Activated naive CD8-positive, alpha-beta T cell treated with anti-CD3 and anti-CD28 coated beads, Interleukin-2, amount 10 ng/mL, durations not matched to agents 7 days and 5 days (primary cell): ENCODE data around the gene GRK3. TPM values are rescaled to one million over a fixed set of nuclear protein-coding genes. Genes with fewer than 3 reads are reported as not detected.
"Not testable (repeated sequence)": the region's sequence is repeated elsewhere in the genome, so short reads cannot be mapped to it uniquely, and the experiment has no call there.

Source experiments
- ATAC-seq: fragments of 150-1000 bp; cut with Tn5 transposase; one replicate; pipeline ENCODE4 v1.10.0; 2021; ENCODE audit warnings: low read depth, moderate library complexity
- POLR2A ChIA-PET: fragments of 350-600 bp; sonication (Branson Sonifier 250); formaldehyde crosslinking; loops from one replicate; lab custom pipeline; 2021; ENCODE audit warnings: antibody characterized with exemption; lab: Charles Lee
- DNase-seq: peaks from one replicate; pipeline ENCODE4 v3.0.0; 2021
- H3K27ac Mint-ChIP-seq: one replicate; pipeline ENCODE4 v1.8.0; 2022; ENCODE audit warnings: mild to moderate bottlenecking, mixed read lengths
- H3K27me3 Mint-ChIP-seq: one replicate; pipeline ENCODE4 v1.8.0; 2022; ENCODE audit warnings: mild to moderate bottlenecking, moderate library complexity, mixed read lengths
- H3K36me3 Mint-ChIP-seq: one replicate; pipeline ENCODE4 v1.8.0; 2021; ENCODE audit warnings: mild to moderate bottlenecking, mixed read lengths
- H3K4me1 Mint-ChIP-seq: one replicate; pipeline ENCODE4 v1.8.0; 2021; ENCODE audit warnings: mixed read lengths
- H3K4me3 Mint-ChIP-seq: one replicate; pipeline ENCODE4 v1.8.0; 2022; ENCODE audit warnings: mild to moderate bottlenecking, moderate library complexity, mixed read lengths
- H3K9me3 Mint-ChIP-seq: one replicate; pipeline ENCODE4 v1.8.0; 2021; ENCODE audit warnings: mixed read lengths
- total RNA-seq, 2 experiments: library from RNA; stranded (reverse); gene quantifications; one replicate each; pipeline ENCODE4 v1.2.3, GENCODE V29; 2021

Gene GRK3
- total RNA-seq, 2 experiments from 2014 or later: 30.7 to 32.6 TPM

DNA sequence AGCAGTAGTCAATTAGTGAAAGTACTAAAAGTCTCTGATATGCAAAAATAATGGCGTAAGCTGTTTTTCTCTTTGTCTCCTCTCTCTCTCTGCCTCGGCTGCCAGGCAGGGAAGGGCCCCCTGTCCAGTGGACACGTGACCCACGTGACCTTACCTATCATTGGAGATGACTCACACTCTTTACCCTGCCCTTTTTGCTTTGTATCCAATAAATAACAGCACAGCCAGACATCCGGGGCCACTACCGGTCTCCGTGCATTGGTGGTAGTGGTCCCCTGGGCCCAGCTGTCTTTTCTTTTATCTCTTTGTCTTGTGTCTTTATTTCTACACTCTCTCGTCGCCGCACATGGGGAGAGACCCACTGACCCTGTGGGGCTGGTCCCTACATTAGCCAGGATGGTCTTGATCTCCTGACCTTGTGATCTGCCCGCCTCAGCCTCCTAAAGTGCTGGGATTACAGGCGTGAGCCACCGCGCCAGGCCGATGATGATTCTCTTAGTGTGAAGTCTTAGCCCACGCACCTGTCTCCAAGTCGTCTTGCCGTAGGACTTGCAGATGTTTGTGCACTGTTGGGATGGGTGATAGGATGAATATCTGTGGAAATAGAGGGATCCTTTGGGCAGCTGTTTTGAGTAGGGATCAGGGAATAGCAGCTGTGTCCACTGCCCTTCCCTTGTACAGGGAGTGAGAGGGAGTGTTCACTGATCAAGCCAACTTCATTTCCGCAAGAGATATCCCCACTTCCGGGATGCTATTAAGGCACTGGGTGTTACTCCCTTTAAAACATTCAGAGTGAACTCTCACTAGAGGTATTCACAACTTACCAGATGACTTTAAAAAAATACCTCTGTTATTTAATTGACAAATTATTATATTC is 61.5 kb downstream of the GRK3 start:
- H3K4me3 Mint-ChIP-seq, H3K27me3 Mint-ChIP-seq, DNase-seq, POLR2A ChIA-PET, H3K9me3 Mint-ChIP-seq, ATAC-seq, H3K27ac Mint-ChIP-seq: not testable (repeated sequence)
- peaks cover 16% of the 10 kb centered on the region for H3K4me1 Mint-ChIP-seq
- H3K36me3 Mint-ChIP-seq: peaks cover 18% of the 10 kb centered on the region

DNA sequence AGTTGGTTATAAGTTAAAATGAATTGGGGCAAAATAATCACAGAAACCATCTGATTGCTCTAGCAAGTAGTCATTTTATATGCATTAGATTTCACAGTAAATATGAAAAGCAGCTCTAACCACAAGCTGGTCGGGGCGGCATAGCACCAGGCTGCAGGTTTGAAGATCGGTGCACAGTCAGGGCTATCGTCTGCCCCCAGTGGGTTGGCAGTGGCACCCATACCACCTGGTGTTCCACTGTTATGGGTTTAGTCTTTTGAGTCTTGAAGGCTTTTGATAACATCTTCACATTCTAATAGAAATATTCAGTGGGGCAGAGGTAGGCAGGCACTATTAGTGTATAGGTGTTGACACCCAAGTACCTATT is 62.1 kb downstream of the GRK3 start:
- no peaks in the 10 kb centered on the region for H3K9me3 Mint-ChIP-seq
- H3K36me3 Mint-ChIP-seq: peaks cover 18% of the 10 kb centered on the region
- POLR2A ChIA-PET: no interaction called here
- no peak for DNase-seq
- H3K4me1 Mint-ChIP-seq: peaks cover 14% of the 10 kb centered on the region
- ATAC-seq: no peak
- no peaks in the 10 kb centered on the region for H3K27me3 Mint-ChIP-seq
- H3K27ac Mint-ChIP-seq: no peak overlapping the region
- no peak overlapping the region for H3K4me3 Mint-ChIP-seq

DNA sequence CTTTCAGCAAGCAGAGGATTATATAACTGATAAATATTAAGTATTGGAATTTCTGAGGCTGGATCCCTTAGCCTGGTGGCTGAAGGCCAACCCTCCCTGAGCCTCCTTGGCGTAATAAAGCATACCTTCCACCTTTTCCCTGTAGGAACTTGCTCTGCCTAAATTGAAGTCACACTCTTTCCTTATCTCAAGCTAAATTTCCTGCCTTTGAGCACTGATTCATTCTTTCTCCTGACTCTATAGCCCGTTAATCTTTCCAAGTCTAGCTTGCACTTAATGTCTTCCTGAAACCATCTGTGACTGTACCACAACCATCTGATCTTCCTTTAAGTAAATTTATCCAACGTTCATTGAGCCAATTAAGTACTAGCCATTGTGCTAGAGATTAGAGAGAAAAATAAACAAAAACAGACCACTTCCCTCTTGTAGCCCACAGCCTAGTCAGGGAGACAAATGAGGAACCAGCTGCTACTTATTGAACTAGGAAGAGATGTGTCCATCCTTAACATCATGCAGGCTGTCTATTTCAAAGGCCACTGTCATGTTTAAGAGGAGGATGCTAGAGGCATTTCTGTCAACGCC is 62.9 kb downstream of the GRK3 start:
- H3K27me3 Mint-ChIP-seq: no peaks in the 10 kb centered on the region
- H3K4me3 Mint-ChIP-seq: no peak overlapping the region
- no peak for ATAC-seq
- peaks cover 18% of the 10 kb centered on the region for H3K36me3 Mint-ChIP-seq
- H3K4me1 Mint-ChIP-seq: peaks cover 13% of the 10 kb centered on the region
- no peak for DNase-seq
- POLR2A ChIA-PET: no interaction called here
- H3K9me3 Mint-ChIP-seq: no peaks in the 10 kb centered on the region
- H3K27ac Mint-ChIP-seq: no peak overlapping the region

DNA sequence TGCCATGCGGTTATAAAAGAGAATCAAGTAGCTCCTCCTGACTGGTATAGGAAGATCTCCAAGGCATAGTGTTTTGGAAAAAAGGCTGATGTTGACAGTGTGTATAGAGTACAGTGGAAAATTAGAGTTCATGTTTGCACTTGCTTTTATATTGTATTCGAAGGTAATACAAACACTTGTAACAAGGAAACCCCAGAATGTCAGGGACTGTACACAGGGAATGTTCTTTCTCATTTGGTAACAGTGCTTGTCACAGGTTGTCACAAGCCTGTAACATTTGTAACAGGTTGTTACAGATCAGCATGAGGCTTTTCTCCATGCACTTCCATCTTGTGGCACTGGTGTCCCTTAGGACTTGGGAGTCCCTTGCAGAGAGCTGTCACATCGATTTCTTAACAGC is 64.0 kb downstream of the GRK3 start:
- POLR2A ChIA-PET: no interaction called here
- Mint-ChIP-seq H3K27ac (no peak overlapping the region), H3K27me3 (no peaks in the 10 kb centered on the region), H3K4me3 (no peak overlapping the region), H3K4me1 (peaks cover 7% of the 10 kb centered on the region), H3K36me3 (peaks cover 14% of the 10 kb centered on the region), H3K9me3 (no peaks in the 10 kb centered on the region)
- DNase-seq: no peak
- no peak for ATAC-seq

DNA sequence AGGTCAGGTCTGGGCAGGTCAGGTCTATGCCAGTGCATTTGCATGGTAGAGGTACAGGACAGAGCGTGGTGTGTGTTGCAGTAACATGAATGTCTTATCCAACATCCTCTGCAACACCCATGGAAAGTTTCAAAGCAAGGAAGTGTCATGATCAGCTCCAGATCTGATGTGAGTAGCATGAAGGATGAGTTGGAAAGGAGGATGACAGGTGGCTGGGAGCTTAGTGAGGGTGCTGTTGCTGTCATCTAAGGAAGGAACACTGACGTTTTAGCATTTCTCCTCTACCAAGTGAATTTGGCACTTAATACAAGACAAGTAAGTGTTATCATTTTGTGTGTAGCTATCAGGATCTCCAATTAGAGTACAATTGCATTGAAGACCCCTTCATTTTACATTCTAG is 65.1 kb downstream of the GRK3 start:
- no peak overlapping the region for H3K4me3 Mint-ChIP-seq
- DNase-seq (no peak), ATAC-seq (no peak)
- H3K4me1 Mint-ChIP-seq: peaks cover 3% of the 10 kb centered on the region
- no peaks in the 10 kb centered on the region for H3K27me3 Mint-ChIP-seq
- H3K36me3 Mint-ChIP-seq: peaks cover 6% of the 10 kb centered on the region
- POLR2A ChIA-PET: no interaction called here
- no peaks in the 10 kb centered on the region for H3K9me3 Mint-ChIP-seq
- no peak overlapping the region for H3K27ac Mint-ChIP-seq

DNA sequence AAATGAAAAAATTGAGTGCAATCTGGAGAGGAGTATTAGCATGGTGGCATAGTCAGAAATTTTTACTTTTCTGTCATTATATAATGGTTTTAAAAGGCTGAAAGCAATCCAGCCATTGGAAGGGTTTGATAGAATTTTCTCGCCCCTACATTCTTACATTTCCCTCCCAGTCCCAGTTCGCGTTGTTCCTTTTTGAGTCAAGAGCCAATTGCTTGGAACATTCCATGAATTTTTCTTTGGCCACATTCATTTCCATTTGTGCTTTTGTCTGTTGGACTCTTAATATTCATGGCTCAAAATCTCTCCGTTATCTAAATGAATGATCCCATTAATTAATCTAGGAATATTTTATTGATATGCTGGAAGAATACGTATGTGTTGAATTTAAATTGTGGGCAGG is 66.0 kb downstream of the GRK3 start:
- Mint-ChIP-seq H3K27ac (no peak overlapping the region), H3K9me3 (no peaks in the 10 kb centered on the region), H3K27me3 (no peaks in the 10 kb centered on the region), H3K4me3 (no peak overlapping the region), H3K36me3 (peaks cover 6% of the 10 kb centered on the region), H3K4me1 (peaks cover 3% of the 10 kb centered on the region)
- no peak for ATAC-seq
- POLR2A ChIA-PET: no interaction called here
- no peak for DNase-seq

DNA sequence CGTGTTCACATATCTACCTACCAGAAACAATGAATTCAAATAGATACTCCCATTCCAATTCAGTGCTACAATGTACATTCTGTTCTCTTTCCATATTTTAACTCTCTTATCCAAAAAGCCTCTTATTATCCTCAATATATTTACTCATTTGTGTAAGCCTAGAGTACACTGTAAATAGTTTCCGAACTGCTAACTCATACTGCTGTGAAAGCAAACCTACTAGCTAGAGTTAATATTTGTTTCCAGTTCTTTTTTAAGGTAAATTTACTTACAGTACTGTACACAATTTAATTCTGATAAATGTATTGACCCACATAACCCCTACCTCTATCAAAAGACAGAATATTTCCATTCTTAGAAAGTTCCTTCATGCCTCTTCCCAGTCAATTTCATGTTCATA is 71.8 kb downstream of the GRK3 start:
- Mint-ChIP-seq H3K36me3 (peaks cover 32% of the 10 kb centered on the region), H3K27ac (no peak overlapping the region), H3K4me3 (no peak overlapping the region), H3K9me3 (peaks cover 12% of the 10 kb centered on the region), H3K27me3 (no peaks in the 10 kb centered on the region), H3K4me1 (peaks cover 2% of the 10 kb centered on the region)
- DNase-seq (no peak), ATAC-seq (no peak)
- POLR2A ChIA-PET: no interaction called here

DNA sequence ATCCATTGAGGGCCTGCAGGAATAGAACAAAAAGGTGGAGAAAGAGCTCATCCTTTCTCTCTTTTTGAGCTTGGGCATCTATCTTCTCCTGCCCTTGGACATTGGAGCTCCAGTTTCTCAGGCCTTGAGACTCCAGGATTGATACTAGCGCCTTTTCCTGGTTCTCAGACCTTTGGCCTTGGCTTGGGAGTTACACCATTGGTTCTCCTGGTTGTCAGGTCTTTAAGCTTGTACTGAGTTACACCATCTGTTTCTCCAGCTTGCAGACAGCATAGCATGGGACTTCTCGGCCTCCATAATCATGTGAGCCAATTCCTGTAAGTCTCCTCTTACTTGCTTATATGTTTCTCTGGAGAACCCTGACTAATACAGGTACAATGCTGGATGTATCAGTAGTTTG is 72.6 kb downstream of the GRK3 start:
- Mint-ChIP-seq H3K36me3 (peaks cover 39% of the 10 kb centered on the region), H3K4me3 (no peak overlapping the region), H3K4me1 (peaks cover 9% of the 10 kb centered on the region), H3K27ac (no peak overlapping the region), H3K27me3 (no peaks in the 10 kb centered on the region), H3K9me3 (peaks cover 15% of the 10 kb centered on the region)
- DNase-seq: no peak
- POLR2A ChIA-PET: no interaction called here
- ATAC-seq: no peak

DNA sequence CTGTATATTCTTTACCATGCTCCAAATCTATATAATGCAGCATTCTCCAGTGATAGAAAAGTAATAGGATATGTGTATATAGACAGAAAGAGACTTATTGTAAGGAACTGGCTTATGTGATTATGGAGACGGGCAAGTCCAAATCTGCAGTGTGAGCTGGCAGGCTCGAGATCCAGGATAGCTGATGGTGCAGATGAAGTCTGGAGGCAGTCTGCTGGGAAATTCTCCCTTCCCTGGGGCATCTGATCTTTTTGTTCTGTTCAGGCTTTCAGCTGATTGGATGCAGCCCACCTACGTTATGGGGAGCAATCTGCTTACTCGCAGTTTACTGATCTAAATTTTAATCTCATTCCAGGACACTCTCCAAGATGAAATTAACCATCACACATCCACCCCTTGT is 73.2 kb downstream of the GRK3 start:
- DNase-seq: no peak
- no peak for ATAC-seq
- Mint-ChIP-seq H3K36me3 (peaks cover 43% of the 10 kb centered on the region), H3K27ac (no peak overlapping the region), H3K4me3 (no peak overlapping the region), H3K4me1 (peaks cover 9% of the 10 kb centered on the region), H3K9me3 (peaks cover 16% of the 10 kb centered on the region), H3K27me3 (no peaks in the 10 kb centered on the region)
- POLR2A ChIA-PET: no interaction called here

DNA sequence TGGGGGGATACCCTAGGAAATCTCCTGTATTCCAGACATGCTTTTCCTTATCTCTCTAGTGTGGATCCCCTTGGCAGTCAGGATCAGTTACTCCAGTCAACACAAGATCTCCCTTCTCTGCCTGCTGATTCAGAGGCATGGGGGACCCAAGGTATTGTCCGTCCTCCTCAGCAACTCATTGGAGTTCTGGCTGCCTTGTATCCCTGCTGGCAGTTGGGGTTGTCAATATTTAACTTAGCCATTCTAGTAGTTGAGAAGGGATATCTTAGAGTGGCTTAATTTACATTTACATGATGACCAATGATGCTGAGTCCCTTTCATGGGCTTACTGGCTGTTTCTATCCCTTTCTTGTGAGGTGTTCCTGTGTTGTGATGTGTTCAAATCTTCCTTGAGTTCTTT is 74.2 kb downstream of the GRK3 start:
- Mint-ChIP-seq H3K36me3 (peaks cover 45% of the 10 kb centered on the region), H3K4me1 (peaks cover 10% of the 10 kb centered on the region), H3K27ac (no peak overlapping the region), H3K9me3 (peaks cover 16% of the 10 kb centered on the region), H3K27me3 (no peaks in the 10 kb centered on the region), H3K4me3 (no peak overlapping the region)
- POLR2A ChIA-PET: no interaction called here
- no peak for ATAC-seq
- no peak for DNase-seq

DNA sequence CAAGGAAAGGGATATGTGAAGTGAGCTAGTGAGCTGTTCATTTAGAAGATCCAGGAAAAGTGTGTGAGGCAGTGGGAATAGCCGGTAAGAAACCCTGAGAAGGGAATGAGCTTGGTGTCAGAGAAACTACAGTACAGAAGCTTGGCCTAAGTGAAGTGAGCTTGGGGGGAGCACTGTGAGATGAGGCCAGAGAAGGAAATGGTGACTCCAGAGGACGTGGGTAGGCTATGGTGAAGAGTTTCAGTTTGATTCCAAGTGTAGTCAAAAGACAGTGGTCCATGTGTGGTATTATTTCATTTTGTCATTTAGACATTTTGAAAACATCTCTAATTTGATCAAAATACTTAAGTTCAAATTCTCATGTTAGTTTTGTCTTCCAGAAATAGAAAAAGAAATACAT is 77.2 kb downstream of the GRK3 start:
- Mint-ChIP-seq H3K36me3 (peaks cover 59% of the 10 kb centered on the region), H3K4me3 (peak overlapping the region; percentile 47), H3K4me1 (peaks cover 16% of the 10 kb centered on the region), H3K9me3 (peaks cover 16% of the 10 kb centered on the region), H3K27me3 (no peaks in the 10 kb centered on the region), H3K27ac (peak overlapping the region; percentile 35)
- ATAC-seq (peak; percentile 58), DNase-seq (no peak)
- POLR2A ChIA-PET: no interaction called here

DNA sequence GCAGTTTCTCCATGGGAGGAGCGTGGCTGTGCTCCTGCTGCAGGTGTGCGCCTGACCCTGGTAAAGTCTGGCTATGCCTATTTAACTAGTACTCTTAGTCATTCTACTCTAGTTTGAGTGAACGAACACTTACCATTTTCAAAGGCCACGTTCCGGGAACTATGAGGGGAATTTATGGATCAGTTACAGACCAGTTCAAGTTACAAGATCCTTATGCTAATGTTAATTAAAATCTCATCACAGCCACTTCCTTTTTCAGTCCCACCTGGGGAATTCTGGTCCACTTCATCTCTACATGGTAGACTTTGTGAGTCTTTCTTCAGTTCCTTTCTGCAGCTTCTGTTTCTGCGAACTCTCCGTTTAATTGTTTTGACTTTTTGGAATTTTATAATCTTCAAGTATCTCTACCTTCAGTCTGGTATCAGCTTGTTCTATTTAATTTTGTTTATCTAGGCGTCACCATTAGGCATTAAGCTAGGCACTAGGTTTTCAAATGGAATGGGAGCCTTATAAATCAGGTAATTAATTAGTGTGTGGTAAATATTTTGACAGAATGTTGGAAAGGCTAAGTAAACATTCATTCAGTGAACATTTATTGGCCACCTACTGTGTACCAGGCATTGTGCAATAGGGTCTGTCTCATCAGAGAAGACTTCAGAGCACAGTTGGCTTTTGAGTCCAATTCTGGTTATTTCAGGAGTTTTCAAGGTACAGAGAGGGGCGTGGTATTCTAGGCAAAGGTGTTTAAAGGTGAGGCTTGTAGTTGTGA is 78.9 kb downstream of the GRK3 start:
- DNase-seq (no peak), ATAC-seq (no peak)
- Mint-ChIP-seq H3K4me3 (no peak overlapping the region), H3K27ac (no peak overlapping the region), H3K36me3 (peaks cover 53% of the 10 kb centered on the region), H3K9me3 (peaks cover 11% of the 10 kb centered on the region), H3K27me3 (no peaks in the 10 kb centered on the region), H3K4me1 (peaks cover 16% of the 10 kb centered on the region)
- POLR2A ChIA-PET: no interaction called here

DNA sequence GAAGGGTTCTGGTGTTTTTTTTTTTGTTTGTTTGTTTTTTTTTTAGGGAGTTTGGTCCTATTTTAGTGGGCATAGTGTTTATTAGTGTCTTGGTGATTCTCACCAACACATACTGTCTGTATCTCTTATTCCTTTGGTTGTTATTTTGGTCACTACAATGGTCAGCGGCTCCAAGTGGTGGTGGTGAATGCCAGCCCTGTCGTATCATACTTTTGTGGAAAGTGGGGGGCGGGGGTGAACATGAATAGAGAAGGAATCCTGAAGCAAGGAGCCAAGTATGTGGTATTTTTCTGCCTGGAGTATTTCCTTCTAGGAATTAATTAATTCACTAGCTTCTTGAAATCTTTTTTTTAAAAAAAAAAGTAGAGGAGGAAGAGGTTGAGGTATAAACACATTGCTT is 79.6 kb downstream of the GRK3 start:
- Mint-ChIP-seq H3K36me3 (peaks cover 52% of the 10 kb centered on the region), H3K27ac (no peak overlapping the region), H3K4me1 (peaks cover 16% of the 10 kb centered on the region), H3K9me3 (peaks cover 8% of the 10 kb centered on the region), H3K27me3 (no peaks in the 10 kb centered on the region), H3K4me3 (no peak overlapping the region)
- DNase-seq (no peak), ATAC-seq (no peak)
- POLR2A ChIA-PET: no interaction called here

DNA sequence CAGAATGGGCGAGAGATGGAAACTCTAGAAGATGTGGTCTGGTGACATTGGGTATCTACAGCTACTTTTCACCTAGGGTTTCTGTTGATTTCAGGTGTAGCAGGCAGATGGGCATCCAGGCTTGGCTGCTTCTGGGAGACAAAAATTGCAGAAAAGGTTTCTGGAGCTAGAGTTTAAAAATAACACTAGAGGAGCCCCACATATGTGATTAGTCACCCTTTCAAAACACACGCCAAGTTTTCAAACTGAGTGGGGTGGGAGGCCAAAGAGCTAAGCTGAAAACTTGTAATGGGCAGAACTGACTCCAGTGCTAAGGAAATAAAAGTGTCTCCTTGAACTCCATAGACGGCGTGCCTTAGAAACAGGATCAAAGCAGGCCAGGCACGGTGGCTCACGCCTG is 80.8 kb downstream of the GRK3 start:
- no peak overlapping the region for H3K27ac Mint-ChIP-seq
- POLR2A ChIA-PET: no interaction called here
- ATAC-seq: no peak
- peaks cover 6% of the 10 kb centered on the region for H3K9me3 Mint-ChIP-seq
- H3K27me3 Mint-ChIP-seq: no peaks in the 10 kb centered on the region
- no peak overlapping the region for H3K4me3 Mint-ChIP-seq
- no peak for DNase-seq
- H3K36me3 Mint-ChIP-seq: peaks cover 49% of the 10 kb centered on the region
- peaks cover 16% of the 10 kb centered on the region for H3K4me1 Mint-ChIP-seq
